PC-9 (cell line): Measurements from ENCODE around the gene SBF2. TPM values are rescaled to one million over a fixed set of nuclear protein-coding genes. Genes with fewer than 3 reads are reported as not detected.

ENCODE experiments used
- BruUV-seq: library from RNA; stranded (reverse); fragments of 400-500 nt; replicated peaks from 2 replicates; lab custom pipeline; 2021; lab: Mats Ljungman, UMichigan
- CTCF ChIA-PET: fragments of 300-600 bp; sonication (Branson Sonifier 250); formaldehyde crosslinking; loops from one replicate; lab custom pipeline; 2022; ENCODE audit warnings: antibody characterized with exemption; lab: Charles Lee
- POLR2A ChIA-PET: fragments of 300-600 bp; sonication (Branson Sonifier 250); formaldehyde crosslinking; loops from one replicate; lab custom pipeline; 2022; ENCODE audit warnings: antibody characterized with exemption; ENCODE audit not compliant: unreplicated experiment; lab: Charles Lee
- DNase-seq, 2 experiments: peaks; one replicate each; pipeline versions ENCODE4 v3.0.0 to v3.0.0-alpha.2; 2015 to 2022; ENCODE audit warnings: mixed read lengths in 1 of 2
- H2AFZ ChIP-seq: fragments of 200-600 bp; sonication (generic); 2 replicates; pipeline ENCODE4 v1.8.1; 2017; ENCODE audit warnings: antibody characterized with exemption
- H3F3A ChIP-seq: fragments of 200-600 bp; sonication (generic); 2 replicates; pipeline ENCODE4 v1.8.1; 2017; ENCODE audit warnings: antibody characterized with exemption, mild to moderate bottlenecking, low read depth; ENCODE audit not compliant: insufficient read depth
- H3K27ac ChIP-seq: fragments of 200-600 bp; sonication (generic); 2 replicates; pipeline ENCODE4 v1.6.1; 2016; ENCODE audit warnings: mixed run types
- H3K27me3 ChIP-seq: fragments of 200-600 bp; sonication (generic); 2 replicates; pipeline ENCODE4 v1.6.1; 2016; ENCODE audit warnings: low read depth, mixed run types; ENCODE audit not compliant: insufficient read depth
- H3K36me3 ChIP-seq: fragments of 200-600 bp; sonication (generic); 2 replicates; pipeline ENCODE4 v1.6.1; 2016; ENCODE audit warnings: low read depth, mixed run types
- H3K4me1 ChIP-seq: fragments of 200-600 bp; sonication (generic); replicated peaks from 2 replicates; pipeline ENCODE4 v1.6.1; 2016; ENCODE audit warnings: mixed run types; ENCODE audit not compliant: insufficient read depth
- H3K4me2 ChIP-seq: fragments of 200-600 bp; sonication (generic); 2 replicates; pipeline ENCODE4 v1.6.1; 2017; ENCODE audit warnings: mixed run types
- H3K4me3 ChIP-seq: fragments of 200-600 bp; sonication (generic); 2 replicates; pipeline ENCODE4 v1.6.1; 2016; ENCODE audit warnings: mixed run types
- H3K79me2 ChIP-seq: fragments of 200-600 bp; sonication (generic); 2 replicates; pipeline ENCODE4 v1.6.1; 2017; ENCODE audit warnings: low read depth, mixed run types
- H3K9me2 ChIP-seq: fragments of 200-600 bp; sonication (generic); 2 replicates; pipeline ENCODE4 v1.8.1; 2017; ENCODE audit warnings: mild to moderate bottlenecking; ENCODE audit not compliant: insufficient read depth
- H3K9me3 ChIP-seq: fragments of 200-600 bp; sonication (generic); 2 replicates; pipeline ENCODE4 v1.8.1; 2016; ENCODE audit warnings: low read depth; ENCODE audit not compliant: insufficient read depth
- H4K20me1 ChIP-seq: fragments of 200-600 bp; sonication (generic); 2 replicates; pipeline ENCODE4 v1.8.1; 2017; ENCODE audit not compliant: insufficient read depth
- EZH2 ChIP-seq: fragments of 200-600 bp; sonication (generic); IDR thresholded peaks from 2 replicates; pipeline ENCODE4 v1.8.0; 2017; ENCODE audit warnings: antibody characterized with exemption, low read depth
- intact Hi-C: fragments of 100-400 bp; cut with micrococcal nuclease; formaldehyde crosslinking; loops from one replicate; pipeline ENCODE4 v1.10.0; 2022; ENCODE audit not compliant: unreplicated experiment
- total RNA-seq: library from RNA; stranded (reverse); gene quantifications from 2 replicates; pipeline ENCODE4 v1.2.3, GENCODE V29; 2021
- TF ChIP-seq, protein P1 (sequence below): fragments of 200-600 bp; sonication (generic); conservative IDR thresholded peaks from 2 replicates; pipeline ENCODE4 v1.6.1; 2017; ENCODE audit warnings: mixed run types, antibody characterized with exemption, mild to moderate bottlenecking, moderate library complexity

SBF2 gene
- total RNA-seq, 1 experiment from 2014 or later = 18.6 TPM

DNA sequence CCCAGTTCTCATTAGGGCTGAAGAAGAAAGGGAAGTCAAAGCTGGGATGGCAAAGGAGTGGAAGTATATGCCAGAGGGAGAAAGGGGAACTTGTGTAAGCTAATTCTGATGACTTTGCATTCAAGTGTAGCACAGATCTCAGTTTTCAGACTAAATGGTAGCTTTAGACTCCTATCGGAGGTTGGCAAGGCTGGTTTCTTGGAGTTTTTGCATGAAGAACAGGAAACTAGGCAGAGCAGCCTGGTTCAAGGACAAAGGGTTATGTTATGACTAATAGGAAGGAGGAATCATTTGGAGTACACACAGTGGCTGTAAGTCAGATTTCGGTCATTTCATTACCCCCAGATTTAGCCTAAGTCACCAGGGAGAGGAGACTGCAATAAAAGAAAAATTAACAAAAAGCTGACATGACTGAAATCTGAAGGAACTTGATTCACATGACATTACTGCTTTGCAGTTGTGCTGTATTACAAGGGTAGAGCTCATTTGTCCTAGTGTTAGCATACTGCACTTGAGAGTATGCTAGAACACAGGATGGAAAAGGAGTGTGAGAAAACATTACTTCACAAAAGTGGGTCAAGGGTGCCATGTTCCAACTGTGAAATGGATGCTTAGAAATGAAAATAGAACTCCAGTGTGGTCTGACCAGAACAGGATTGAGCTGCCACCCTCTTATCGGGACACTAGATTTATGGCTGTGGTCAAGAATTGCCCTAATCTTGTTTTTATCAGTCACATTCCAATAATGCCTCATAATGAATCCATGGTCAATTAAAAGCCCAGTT is 34.5 kb upstream of the SBF2 start:
- Histone ChIP-seq H4K20me1 (no peaks in the 10 kb centered on the region), H3K4me2 (no peak overlapping the region), H3K9me2 (no peaks in the 10 kb centered on the region), H3K4me1 (peaks cover 43% of the 10 kb centered on the region), H3K9me3 (no peaks in the 10 kb centered on the region), H2AFZ (no peak overlapping the region), H3K27ac (no peak overlapping the region), H3F3A (peaks cover 8% of the 10 kb centered on the region; the same call in 1 of the 2 replicates), H3K36me3 (no peaks in the 10 kb centered on the region), H3K4me3 (no peak overlapping the region), H3K79me2 (no peaks in the 10 kb centered on the region), H3K27me3 (no peaks in the 10 kb centered on the region)
- BruUV-seq = no TSS peak
- intact Hi-C loops = no loop called here
- ChIA-PET POLR2A (interaction anchor here (0.7 kb wide), 1 partner anchor 68 kb away, joined by 6 read pairs; no protein-coding TSS in a partner anchor), CTCF (no interaction called here)
- DNase-seq = peak in 1 of 2 experiments; percentile 69
- TF ChIP-seq, protein P1, sequence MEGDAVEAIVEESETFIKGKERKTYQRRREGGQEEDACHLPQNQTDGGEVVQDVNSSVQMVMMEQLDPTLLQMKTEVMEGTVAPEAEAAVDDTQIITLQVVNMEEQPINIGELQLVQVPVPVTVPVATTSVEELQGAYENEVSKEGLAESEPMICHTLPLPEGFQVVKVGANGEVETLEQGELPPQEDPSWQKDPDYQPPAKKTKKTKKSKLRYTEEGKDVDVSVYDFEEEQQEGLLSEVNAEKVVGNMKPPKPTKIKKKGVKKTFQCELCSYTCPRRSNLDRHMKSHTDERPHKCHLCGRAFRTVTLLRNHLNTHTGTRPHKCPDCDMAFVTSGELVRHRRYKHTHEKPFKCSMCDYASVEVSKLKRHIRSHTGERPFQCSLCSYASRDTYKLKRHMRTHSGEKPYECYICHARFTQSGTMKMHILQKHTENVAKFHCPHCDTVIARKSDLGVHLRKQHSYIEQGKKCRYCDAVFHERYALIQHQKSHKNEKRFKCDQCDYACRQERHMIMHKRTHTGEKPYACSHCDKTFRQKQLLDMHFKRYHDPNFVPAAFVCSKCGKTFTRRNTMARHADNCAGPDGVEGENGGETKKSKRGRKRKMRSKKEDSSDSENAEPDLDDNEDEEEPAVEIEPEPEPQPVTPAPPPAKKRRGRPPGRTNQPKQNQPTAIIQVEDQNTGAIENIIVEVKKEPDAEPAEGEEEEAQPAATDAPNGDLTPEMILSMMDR = no peak
- TF ChIP-seq EZH2 = no peak

DNA sequence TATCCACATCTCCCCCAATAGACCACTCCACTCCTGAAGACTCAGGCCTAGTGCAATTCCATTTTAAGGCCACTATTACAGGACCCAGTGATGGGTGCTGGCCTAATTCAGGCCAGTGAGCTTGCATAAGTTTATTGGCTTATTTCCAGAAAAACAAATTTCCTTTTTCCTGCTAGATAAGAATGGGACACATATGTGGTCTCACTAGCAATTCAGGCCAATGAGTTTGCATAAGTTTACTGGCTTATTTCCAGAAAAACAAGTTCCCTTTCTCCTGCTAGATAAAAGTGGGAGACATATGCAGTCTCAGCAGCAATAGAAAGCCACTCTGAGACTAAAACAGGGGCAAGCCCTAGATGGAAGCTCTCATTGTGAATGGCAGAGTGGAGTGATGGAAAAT is 33.2 kb upstream of the SBF2 start:
- Histone ChIP-seq H3K4me2 (peak overlapping the region; percentile 19; the same call in 1 of the 2 replicates), H4K20me1 (no peaks in the 10 kb centered on the region), H3K27ac (peak overlapping the region; percentile 34; the same call in 1 of the 2 replicates), H3K9me3 (no peaks in the 10 kb centered on the region), H3F3A (peaks cover 15% of the 10 kb centered on the region), H3K27me3 (no peaks in the 10 kb centered on the region), H3K79me2 (no peaks in the 10 kb centered on the region), H3K4me3 (no peak overlapping the region), H3K36me3 (no peaks in the 10 kb centered on the region), H3K9me2 (no peaks in the 10 kb centered on the region), H3K4me1 (peaks cover 55% of the 10 kb centered on the region), H2AFZ (no peak overlapping the region)
- POLR2A ChIA-PET = no interaction called here
- CTCF ChIA-PET = interaction anchor here (0.6 to 1.8 kb wide), 2 partner anchors 24 to 793 kb away, joined by 4 read pairs; no protein-coding TSS in a partner anchor
- no peak for DNase-seq
- BruUV-seq = no TSS peak
- no peak for TF ChIP-seq EZH2
- TF ChIP-seq, protein P1 = no peak
- intact Hi-C loops = no loop called here

DNA sequence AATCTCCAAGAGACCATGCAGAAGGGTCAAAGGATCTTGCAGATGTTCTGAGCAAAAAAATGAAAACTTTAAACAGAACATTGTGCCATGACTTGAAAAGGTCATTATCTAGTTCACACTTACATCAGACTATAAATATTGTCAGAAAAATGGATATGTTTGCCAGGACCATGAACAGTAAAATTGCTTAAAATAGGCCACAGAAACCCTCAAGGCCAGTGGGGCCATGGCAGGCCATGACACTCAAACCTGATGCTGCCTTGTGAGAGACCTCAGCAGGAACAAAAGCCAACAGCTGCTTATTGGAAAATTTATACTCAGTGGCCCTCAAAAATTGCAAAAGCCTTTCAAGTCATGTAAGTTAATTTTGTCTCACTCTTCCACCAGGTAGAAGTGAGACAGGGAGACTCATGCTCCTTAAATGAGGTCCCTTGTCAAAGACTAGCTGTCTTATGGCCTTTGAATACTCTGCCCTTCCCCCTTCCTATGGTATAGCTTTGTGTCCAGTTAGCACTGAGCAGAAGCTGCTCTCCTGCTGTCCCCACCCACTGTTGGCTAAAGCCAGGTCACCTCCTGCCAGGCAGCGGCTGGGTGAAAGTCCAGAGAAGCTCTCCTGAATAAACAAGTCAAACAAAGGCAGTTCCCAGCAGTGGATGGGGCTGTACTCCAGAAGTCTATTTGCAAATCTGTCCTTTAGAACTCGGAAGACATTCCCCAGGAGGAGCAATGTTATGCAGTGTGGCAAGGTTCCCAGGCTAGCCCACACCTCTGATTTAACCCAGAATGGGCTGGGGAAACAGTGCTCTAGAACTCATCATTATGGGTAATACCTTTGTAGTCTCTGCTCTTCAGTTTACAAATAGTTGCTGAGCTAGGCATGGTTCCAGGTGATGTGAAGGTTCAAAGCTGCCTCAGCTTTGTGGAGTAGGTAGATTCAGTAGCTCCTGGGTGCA is 32.3 kb upstream of the SBF2 start:
- Histone ChIP-seq H3K9me2 (no peaks in the 10 kb centered on the region), H3K27ac (peak overlapping the region; percentile 34), H3F3A (peaks cover 15% of the 10 kb centered on the region), H4K20me1 (no peaks in the 10 kb centered on the region), H3K79me2 (no peaks in the 10 kb centered on the region), H2AFZ (no peak overlapping the region), H3K27me3 (no peaks in the 10 kb centered on the region), H3K36me3 (no peaks in the 10 kb centered on the region), H3K9me3 (no peaks in the 10 kb centered on the region), H3K4me1 (peaks cover 55% of the 10 kb centered on the region), H3K4me2 (peak overlapping the region; percentile 26; the same call in 1 of the 2 replicates), H3K4me3 (no peak overlapping the region)
- ChIA-PET CTCF (interaction anchor here (0.6 to 1.8 kb wide), 5 partner anchors 16 to 865 kb away, joined by 3 to 6 read pairs (median 3); partner anchors contain the start of gene ZNF143), POLR2A (interaction anchor here (0.5 to 1.1 kb wide), 3 partner anchors 23 to 483 kb away, joined by 4 to 6 read pairs (median 5); no protein-coding TSS in a partner anchor)
- TF ChIP-seq EZH2 = no peak
- TF ChIP-seq, protein P1 = no peak
- BruUV-seq = no TSS peak
- intact Hi-C loops = no loop called here
- DNase-seq = peak; percentile 45 to 67
